GM19395 (cell line): ENCODE measurements around the gene MIPOL1.
"Not testable (repeated sequence)": the region's sequence is repeated elsewhere in the genome, so short reads cannot be mapped to it uniquely, and the experiment has no call there.

Source experiments
- ATAC-seq: cut with Tn5 transposase; IDR thresholded peaks from one replicate; pipeline ENCODE4 v1.9.1; 2021; ENCODE audit warnings: mild to moderate bottlenecking, moderate library complexity; ENCODE audit not compliant: unreplicated experiment

Gene MIPOL1

GRCh38 chr14:37197421-37198272, at the start of gene MIPOL1:
Gene MIPOL1, plus strand, starts transcription at chr14:37197937. Its CDS starts 49,952 bp downstream, at chr14:37247889.
- ATAC-seq = peak; percentile 46

- ATAC-seq = no peak
Measured at GRCh38 chr14:37150414-37150813, 47.3 kb upstream of the MIPOL1 start.

- no peak for ATAC-seq
Measured at GRCh38 chr14:37153005-37153404, 44.7 kb upstream of the MIPOL1 start.

- ATAC-seq = no peak
Measured at GRCh38 chr14:37153483-37153882, 44.3 kb upstream of the MIPOL1 start.

- ATAC-seq = no peak
Measured at GRCh38 chr14:37157987-37158386, 39.8 kb upstream of the MIPOL1 start.

GRCh38 chr14:37162307-37162706, 35.4 kb upstream of the MIPOL1 start:
- not testable (repeated sequence) for ATAC-seq

GRCh38 chr14:37165794-37166193, 31.9 kb upstream of the MIPOL1 start:
- ATAC-seq = no peak

- no peak for ATAC-seq
Measured at GRCh38 chr14:37167151-37168047, 30.3 kb upstream of the MIPOL1 start.

GRCh38 chr14:37168721-37169120, 29.0 kb upstream of the MIPOL1 start:
- ATAC-seq = no peak

- no peak for ATAC-seq
Measured at GRCh38 chr14:37170237-37170636, 27.5 kb upstream of the MIPOL1 start.

- no peak for ATAC-seq
Measured at GRCh38 chr14:37170993-37171392, 26.7 kb upstream of the MIPOL1 start.

GRCh38 chr14:37171678-37172023, 26.1 kb upstream of the MIPOL1 start:
- no peak for ATAC-seq

GRCh38 chr14:37172024-37172869, 25.5 kb upstream of the MIPOL1 start, which contains the start of gene SLC25A21:
Gene SLC25A21, minus strand, starts transcription at chr14:37172606.
- ATAC-seq = no peak

GRCh38 chr14:37172936-37173614, 24.7 kb upstream of the MIPOL1 start:
- ATAC-seq = no peak

GRCh38 chr14:37179896-37180502, 17.7 kb upstream of the MIPOL1 start:
- ATAC-seq = no peak

- not testable (repeated sequence) for ATAC-seq
Measured at GRCh38 chr14:37180886-37181285, 16.9 kb upstream of the MIPOL1 start.

- no peak for ATAC-seq
Measured at GRCh38 chr14:37181441-37181840, 16.3 kb upstream of the MIPOL1 start.

GRCh38 chr14:37184520-37184919, 13.2 kb upstream of the MIPOL1 start:
- not testable (repeated sequence) for ATAC-seq

GRCh38 chr14:37185670-37186069, 12.1 kb upstream of the MIPOL1 start:
- ATAC-seq = no peak

GRCh38 chr14:37186865-37187264, 10.9 kb upstream of the MIPOL1 start:
- no peak for ATAC-seq
